Astrocyte (in vitro differentiated cells and primary cell): ENCODE data around the gene DCAF15.

Source experiments
- CTCF ChIP-seq: IDR thresholded peaks from 2 replicates; pipeline ENCODE4 v1.5.1; 2011; ENCODE audit warnings: low read depth, mild to moderate bottlenecking, inconsistent platforms, low read length, moderate library complexity; ENCODE audit not compliant: insufficient read depth
- EZH2 ChIP-seq: IDR thresholded peaks from 2 replicates; pipeline ENCODE4 v1.6.1; 2012; ENCODE audit warnings: mild to moderate bottlenecking, low read length, inconsistent platforms; ENCODE audit not compliant: insufficient read depth

- no peak for TF ChIP-seq CTCF
- TF ChIP-seq EZH2, result no peak
These were observed 14.6 kb upstream of the DCAF15 start for GRCh38 chr19:13937479-13938300.
